C4-2B (cell line): ENCODE data around the gene TAPBPL.

ENCODE experiments used
- H3K27ac ChIP-seq: fragments of 450-650 bp; 2 replicates; pipeline ENCODE4 v1.5.1; 2017
- ZFX ChIP-seq: fragments of 450-650 bp; IDR thresholded peaks from 2 replicates; pipeline ENCODE4 v1.6.1; 2017
- TF ChIP-seq, protein P1 (sequence below): fragments of 450-650 bp; conservative IDR thresholded peaks from 2 replicates; pipeline ENCODE4 v1.5.1; 2017; ENCODE audit warnings: mild to moderate bottlenecking

Gene TAPBPL

DNA sequence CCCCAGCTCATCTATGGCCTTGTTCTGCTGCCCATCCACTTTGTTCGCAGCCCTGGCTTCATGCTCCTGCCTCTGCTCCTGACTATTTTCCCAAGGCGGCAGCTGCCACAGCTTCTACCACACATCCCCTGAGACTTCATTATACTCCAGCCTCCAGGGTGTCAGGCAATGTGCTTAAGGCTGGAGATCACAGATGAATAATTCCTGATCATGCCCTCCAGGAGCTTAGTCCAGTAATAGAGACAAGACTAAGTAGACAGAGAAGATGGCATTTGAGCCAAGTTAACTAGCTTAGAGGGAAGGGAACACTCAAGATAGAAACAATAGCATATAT is 7.1 kb downstream of the TAPBPL start:
- TF ChIP-seq ZFX: no peak
- TF ChIP-seq, protein P1, sequence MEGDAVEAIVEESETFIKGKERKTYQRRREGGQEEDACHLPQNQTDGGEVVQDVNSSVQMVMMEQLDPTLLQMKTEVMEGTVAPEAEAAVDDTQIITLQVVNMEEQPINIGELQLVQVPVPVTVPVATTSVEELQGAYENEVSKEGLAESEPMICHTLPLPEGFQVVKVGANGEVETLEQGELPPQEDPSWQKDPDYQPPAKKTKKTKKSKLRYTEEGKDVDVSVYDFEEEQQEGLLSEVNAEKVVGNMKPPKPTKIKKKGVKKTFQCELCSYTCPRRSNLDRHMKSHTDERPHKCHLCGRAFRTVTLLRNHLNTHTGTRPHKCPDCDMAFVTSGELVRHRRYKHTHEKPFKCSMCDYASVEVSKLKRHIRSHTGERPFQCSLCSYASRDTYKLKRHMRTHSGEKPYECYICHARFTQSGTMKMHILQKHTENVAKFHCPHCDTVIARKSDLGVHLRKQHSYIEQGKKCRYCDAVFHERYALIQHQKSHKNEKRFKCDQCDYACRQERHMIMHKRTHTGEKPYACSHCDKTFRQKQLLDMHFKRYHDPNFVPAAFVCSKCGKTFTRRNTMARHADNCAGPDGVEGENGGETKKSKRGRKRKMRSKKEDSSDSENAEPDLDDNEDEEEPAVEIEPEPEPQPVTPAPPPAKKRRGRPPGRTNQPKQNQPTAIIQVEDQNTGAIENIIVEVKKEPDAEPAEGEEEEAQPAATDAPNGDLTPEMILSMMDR: no peak
- H3K27ac ChIP-seq: no peak overlapping the region

DNA sequence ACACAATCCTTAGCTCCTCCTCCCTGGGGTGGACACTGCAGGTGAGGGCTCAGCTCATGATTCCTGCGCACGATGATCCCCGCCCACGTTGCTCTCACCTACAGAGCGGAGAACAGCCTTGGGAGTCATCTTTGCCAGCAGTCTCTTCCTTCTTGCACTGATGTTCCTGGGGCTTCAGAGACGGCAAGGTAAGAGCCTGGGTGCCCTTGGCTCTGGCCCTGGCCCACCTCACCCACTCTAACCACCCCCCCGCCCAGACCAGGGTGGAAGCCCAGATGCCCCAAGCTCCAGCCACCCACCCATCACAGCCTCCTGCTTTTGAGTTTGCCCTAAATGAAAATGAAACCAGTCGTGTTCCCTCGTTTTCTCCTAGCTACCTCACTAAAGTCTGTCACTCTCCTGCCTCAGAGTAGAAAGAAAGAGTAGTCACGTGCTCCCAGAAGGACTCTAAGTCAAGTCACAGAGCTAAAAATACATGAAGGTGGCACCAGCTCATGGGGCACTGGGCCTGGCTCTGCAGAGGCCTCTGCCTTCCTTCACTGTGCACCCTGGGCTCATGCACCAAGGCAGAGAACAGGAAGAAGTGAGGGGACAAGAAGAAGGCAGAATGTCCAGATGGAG is 9.0 kb downstream of the TAPBPL start:
- TF ChIP-seq ZFX: no peak
- TF ChIP-seq, protein P1: no peak
- H3K27ac ChIP-seq: no peak overlapping the region

DNA sequence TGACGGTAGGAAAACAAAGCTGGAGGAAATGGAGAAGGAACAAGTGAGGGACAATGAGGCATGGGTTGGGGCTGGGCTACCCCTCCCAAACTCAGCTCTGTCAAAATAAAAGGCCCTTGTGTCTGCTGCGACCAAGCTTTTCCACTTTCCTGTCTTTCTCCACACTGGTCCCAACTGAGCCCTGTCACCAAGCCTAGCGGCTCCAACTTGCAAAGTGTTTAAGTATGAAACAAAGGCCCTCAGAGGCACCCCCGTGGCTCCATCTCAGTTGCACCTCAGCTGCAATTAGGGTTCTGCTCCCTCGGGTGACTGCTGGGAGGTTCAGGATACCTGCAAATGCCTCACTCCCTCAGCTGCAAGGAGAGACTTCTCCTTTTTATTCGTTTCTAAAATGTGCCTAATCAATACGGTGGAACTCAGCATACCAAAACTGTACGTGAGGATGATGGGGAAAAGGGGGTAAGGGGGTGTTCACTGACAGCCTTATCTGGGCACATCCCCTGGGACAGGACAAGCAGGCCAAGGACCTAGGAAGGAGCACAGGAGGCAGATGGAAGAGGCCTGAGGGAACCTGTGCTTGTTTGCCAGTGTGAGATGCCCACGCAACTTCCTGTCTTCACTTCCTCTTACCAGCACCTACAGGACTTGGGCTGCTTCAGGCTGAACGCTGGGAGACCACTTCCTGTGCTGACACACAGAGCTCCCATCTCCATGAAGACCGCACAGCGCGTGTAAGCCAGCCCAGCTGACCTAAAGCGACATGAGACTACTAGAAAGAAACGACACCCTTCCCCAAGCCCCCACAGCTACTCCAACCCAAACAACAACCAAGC is 9.8 kb downstream of the TAPBPL start:
- no peak for TF ChIP-seq ZFX
- TF ChIP-seq, protein P1: no peak
- no peak overlapping the region for H3K27ac ChIP-seq

- H3K27ac ChIP-seq: no peak overlapping the region
- no peak for TF ChIP-seq ZFX
- TF ChIP-seq, protein P1: no peak
Observed at GRCh38 chr12:6462234-6462995, 10.6 kb downstream of the TAPBPL start.

- H3K27ac ChIP-seq: no peak overlapping the region
- no peak for TF ChIP-seq ZFX
- TF ChIP-seq, protein P1: no peak
Observed at GRCh38 chr12:6463216-6463615, 11.4 kb downstream of the TAPBPL start.

DNA sequence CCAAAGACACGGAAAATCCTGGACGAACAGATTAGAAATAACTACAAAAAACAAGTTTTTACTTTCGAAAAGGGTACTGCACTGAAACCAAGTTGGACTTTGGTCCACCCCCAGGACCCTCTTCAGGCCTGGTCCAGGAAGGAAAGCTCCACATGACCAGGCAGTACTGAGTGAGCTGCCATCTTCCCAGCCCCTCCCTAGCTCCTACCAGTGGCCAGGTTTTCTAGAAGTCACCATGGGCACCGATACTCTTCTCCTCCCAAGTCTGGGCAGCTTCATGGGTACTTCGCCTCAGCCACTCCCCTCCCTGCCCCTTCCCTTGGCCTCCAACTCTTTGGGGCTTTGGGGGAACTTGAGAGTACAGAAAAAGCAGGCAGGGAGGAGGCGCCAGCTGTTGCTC is 12.0 kb downstream of the TAPBPL start:
- no peak for TF ChIP-seq ZFX
- TF ChIP-seq, protein P1: no peak
- H3K27ac ChIP-seq: no peak overlapping the region

DNA sequence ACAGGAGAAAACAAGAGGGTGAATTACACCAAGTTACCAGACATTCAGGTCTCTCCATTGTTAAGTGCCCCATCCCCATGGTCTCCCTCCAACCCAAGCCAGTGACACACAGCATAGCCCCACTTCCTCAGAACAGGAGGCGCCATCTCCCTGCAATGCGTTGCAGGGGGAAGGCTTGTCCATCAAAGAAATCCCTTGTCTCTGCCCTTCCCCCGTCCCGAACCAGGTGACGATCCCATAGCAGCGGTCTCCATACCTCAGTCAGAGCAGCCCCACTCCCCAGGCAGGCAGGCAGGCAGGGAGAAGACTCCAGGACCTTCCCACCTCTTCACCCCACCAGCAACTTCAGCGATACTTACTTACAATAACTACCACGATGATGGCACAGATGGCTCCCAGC is 12.7 kb downstream of the TAPBPL start:
- no peak overlapping the region for H3K27ac ChIP-seq
- TF ChIP-seq, protein P1: no peak
- no peak for TF ChIP-seq ZFX
